Measurements from ENCODE around the gene TTC24. TPM values are rescaled to one million over a fixed set of nuclear protein-coding genes. Genes with fewer than 3 reads are reported as not detected.

TTC24 gene
- total and polyA plus RNA-seq, 10 of the 15 experiments (the other 5 are each of a cell fraction or from before 2014, with no cell fraction given), result 0.05 to 6.4 (median 2.9) TPM; not detected in 1

GRCh38 chr1:156591181-156591431 lies 11.6 kb downstream of the TTC24 start:
- Histone ChIP-seq H3K4me2 (ENCODE audit: control insufficient read depth, insufficient read depth) (peak overlapping the region; percentile 99), H3K36me3 (ENCODE audit: control insufficient read depth in 2 of 2, insufficient read depth in 2 of 2, low read length in 1 of 2) (peaks cover 14 to 15% of the 10 kb centered on the region in 2 experiments; a peak in 3 of 4 replicates), H4K20me1 (ENCODE audit: control insufficient read depth, insufficient read depth) (no peaks in the 10 kb centered on the region), H3K4me3 (peak overlapping the region; percentile 89), H3K4me1 (ENCODE audit: control insufficient read depth, insufficient read depth, low read length) (peaks cover 5% of the 10 kb centered on the region), H3K79me2 (ENCODE audit: control insufficient read depth, insufficient read depth, low read length) (peaks cover 9% of the 10 kb centered on the region), H3K27me3 (replicated peaks in 1 of 2; ENCODE audit: control insufficient read depth in 2 of 2, insufficient read depth in 2 of 2, low read length in 1 of 2) (no peaks in the 10 kb centered on the region), H3K9me3 (replicated peaks; ENCODE audit: control insufficient read depth, insufficient read depth, low read length) (no peaks in the 10 kb centered on the region), H2AFZ (ENCODE audit: control insufficient read depth, low read depth, low read length) (peak overlapping the region; percentile 97), H3K27ac (ENCODE audit: control insufficient read depth, insufficient read depth) (peak overlapping the region; percentile 86), H3K9ac (ENCODE audit: control insufficient read depth, insufficient read depth, low read length) (peak overlapping the region; percentile 79)
- peak; percentile 49 for ATAC-seq
- no TSS peak for BruUV-seq (replicated peaks)
- FAIRE-seq, result no peak
- 15% methylated on average over 6 of the region's 6 CpGs for WGBS (ENCODE audit: insufficient coverage, insufficient replicate concordance, low lambda C conversion rate, missing lambda C conversion rate)
- in situ Hi-C loops (cut with MboI), result no loop called here
- ChIA-PET SMC1A (ENCODE audit: uncharacterized antibody, unreplicated experiment) (interaction anchor here (0.7 to 5.9 kb wide), 19 partner anchors 11 to 270 kb away, joined by 3 to 47 read pairs (median 4); partner anchors contain the start of genes GPATCH4, MEF2D and TTC24), RAD21 (ENCODE audit: unreplicated experiment) (interaction anchor here (0.6 to 2.2 kb wide), 14 partner anchors 9 to 205 kb away, joined by 3 to 18 read pairs (median 6); partner anchors contain the start of genes GPATCH4 and NES), POLR2A (interaction anchor here (0.9 to 3.1 kb wide), 12 partner anchors 10 to 308 kb away, joined by 3 to 39 read pairs (median 5); partner anchors contain the start of genes GPATCH4, ISG20L2, MEF2D and METTL25B), CTCF (interaction anchor here (0.7 to 4.6 kb wide), 22 partner anchors 9 to 208 kb away, joined by 3 to 49 read pairs (median 5); partner anchors contain the start of genes GPATCH4, ISG20L2 and METTL25B)
- TF ChIP-seq ZZZ3 (IDR thresholded peaks at IDR 0.05; ENCODE audit: control insufficient read depth, insufficient read length, low read depth), result no peak
- no peak for TF ChIP-seq IRF4 (IDR thresholded peaks at IDR 0.05; ENCODE audit: low read depth, low read length)
- no peak for TF ChIP-seq RCOR1 (conservative IDR thresholded peaks at IDR 0.05; ENCODE audit: low read depth, low read length)
- no peak for TF ChIP-seq PML (IDR thresholded peaks at IDR 0.05; ENCODE audit: low read length)
- TF ChIP-seq HCFC1 (IDR thresholded peaks at IDR 0.05; ENCODE audit: low read length), result no peak
- TF ChIP-seq RBBP5 (conservative IDR thresholded peaks at IDR 0.05), result no peak
- TF ChIP-seq SKIL (IDR thresholded peaks at IDR 0.05; ENCODE audit: low read depth, poor library complexity, severe bottlenecking), result no peak
- no peak for TF ChIP-seq MAX (IDR thresholded peaks at IDR 0.05; ENCODE audit: low read depth, low read length)
- no peak for TF ChIP-seq REST (IDR thresholded peaks at IDR 0.05; ENCODE audit: low read depth, low read length)
- no peak for TF ChIP-seq EED (IDR thresholded peaks at IDR 0.05; ENCODE audit: low read depth)
- no peak for TF ChIP-seq NFXL1 (IDR thresholded peaks at IDR 0.05; ENCODE audit: borderline replicate concordance)
- no peak for TF ChIP-seq BRCA1 (IDR thresholded peaks at IDR 0.05; ENCODE audit: low read depth, low read length)
- TF ChIP-seq STAT1 (conservative IDR thresholded peaks at IDR 0.05), result no peak
- no peak for TF ChIP-seq POLR2AphosphoS5 (IDR thresholded peaks at IDR 0.05; ENCODE audit: low read length)
- intact Hi-C loops (cut with micrococcal nuclease; ENCODE audit: unreplicated experiment), result no loop called here
- no peak for DNase-seq (ENCODE audit: low read depth, low spot score)

Data from GM12878 (cell line).